LNCaP clone FGC (cell line): ENCODE results near the gene TBL1XR1.

ENCODE experiments used
- DNase-seq: peaks from one replicate; pipeline ENCODE4 v3.0.0-alpha.2; 2011; ENCODE audit warnings: low read depth
- H3K4me3 ChIP-seq: 2 replicates; pipeline ENCODE4 v1.5.1; 2011; ENCODE audit warnings: mild to moderate bottlenecking, low read depth, low read length, control low read depth
- TF ChIP-seq, protein P1 (sequence below): IDR thresholded peaks from 2 replicates; pipeline ENCODE4 v1.5.1; 2012; ENCODE audit warnings: mild to moderate bottlenecking; ENCODE audit not compliant: control insufficient read depth, insufficient read depth; ENCODE audit errors: extremely low read depth

The TBL1XR1 gene

GRCh38 chr3:177197041-177197726 lies at the start of gene TBL1XR1:
Gene TBL1XR1, minus strand, starts transcription at chr3:177197482. Its CDS starts 132,505 bp downstream, at chr3:177064977.
- H3K4me3 ChIP-seq = peak within 1 kb of the TSS; percentile 93
- TF ChIP-seq, protein P1, sequence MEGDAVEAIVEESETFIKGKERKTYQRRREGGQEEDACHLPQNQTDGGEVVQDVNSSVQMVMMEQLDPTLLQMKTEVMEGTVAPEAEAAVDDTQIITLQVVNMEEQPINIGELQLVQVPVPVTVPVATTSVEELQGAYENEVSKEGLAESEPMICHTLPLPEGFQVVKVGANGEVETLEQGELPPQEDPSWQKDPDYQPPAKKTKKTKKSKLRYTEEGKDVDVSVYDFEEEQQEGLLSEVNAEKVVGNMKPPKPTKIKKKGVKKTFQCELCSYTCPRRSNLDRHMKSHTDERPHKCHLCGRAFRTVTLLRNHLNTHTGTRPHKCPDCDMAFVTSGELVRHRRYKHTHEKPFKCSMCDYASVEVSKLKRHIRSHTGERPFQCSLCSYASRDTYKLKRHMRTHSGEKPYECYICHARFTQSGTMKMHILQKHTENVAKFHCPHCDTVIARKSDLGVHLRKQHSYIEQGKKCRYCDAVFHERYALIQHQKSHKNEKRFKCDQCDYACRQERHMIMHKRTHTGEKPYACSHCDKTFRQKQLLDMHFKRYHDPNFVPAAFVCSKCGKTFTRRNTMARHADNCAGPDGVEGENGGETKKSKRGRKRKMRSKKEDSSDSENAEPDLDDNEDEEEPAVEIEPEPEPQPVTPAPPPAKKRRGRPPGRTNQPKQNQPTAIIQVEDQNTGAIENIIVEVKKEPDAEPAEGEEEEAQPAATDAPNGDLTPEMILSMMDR = no peak
- DNase-seq = peak; percentile 76

DNA sequence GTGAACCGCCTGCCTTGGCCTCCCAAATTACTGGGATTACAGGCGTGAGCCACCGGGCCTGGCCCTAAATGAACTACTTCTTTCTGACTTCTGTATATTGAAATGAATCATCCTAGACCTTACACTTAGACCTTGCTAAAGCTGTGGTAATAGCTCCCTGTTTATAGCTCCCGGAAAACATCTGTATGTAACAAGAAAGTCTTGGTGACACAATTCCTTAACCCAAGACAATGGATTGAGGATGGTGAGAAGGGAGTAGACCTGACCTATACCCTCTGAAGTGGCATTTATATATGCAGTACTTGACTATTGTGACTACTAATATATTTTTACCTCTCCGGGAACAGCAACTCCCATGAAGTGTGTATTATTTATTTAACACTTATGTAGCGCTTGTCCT lies 48.0 kb upstream of the TBL1XR1 start:
- no peak for DNase-seq
- TF ChIP-seq, protein P1 = no peak
- H3K4me3 ChIP-seq = no peak overlapping the region

DNA sequence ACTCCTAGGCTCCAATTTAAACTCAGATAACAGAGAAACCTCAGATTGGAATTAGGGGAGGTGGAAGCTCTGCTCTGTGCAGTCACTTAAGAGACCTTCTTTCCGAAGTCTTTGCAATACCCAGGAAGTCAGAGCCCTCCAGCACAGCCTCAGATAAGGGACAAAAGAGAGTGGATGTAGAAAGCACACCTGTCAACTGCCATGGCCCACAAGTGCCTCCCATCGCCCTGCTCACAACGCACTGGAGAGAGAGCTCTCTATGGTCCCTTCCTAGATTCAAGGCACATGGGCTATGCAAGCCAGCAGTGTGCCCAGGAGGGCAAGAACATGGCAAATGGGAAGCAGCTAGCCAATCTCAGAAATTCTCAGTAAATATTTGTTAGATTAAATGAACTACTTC lies 47.3 kb upstream of the TBL1XR1 start:
- TF ChIP-seq, protein P1 = no peak
- DNase-seq = no peak

DNA sequence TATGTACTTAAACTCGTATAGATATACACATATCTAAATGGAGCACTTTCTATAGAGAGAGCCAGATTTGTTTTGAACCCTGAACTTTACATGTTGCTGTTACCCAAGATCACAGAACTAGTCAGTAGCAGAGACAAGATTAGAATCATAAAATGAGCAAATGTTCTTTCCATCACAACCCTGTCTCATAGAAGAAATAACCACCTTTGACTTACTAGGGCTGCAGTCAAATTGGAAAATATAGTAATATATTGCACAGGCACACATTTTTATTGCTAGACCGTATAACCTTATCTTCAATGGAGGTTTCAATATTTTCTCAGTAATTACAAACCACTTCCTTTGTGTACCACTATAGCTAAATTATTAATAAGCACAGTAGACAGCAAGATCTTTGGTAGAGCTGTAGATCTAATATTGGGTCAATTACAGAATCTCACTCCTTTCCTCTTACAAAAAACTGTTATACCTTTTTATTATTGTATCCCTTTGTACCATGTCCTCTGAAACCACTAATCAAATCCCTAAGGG lies 41.5 kb upstream of the TBL1XR1 start:
- no peak overlapping the region for H3K4me3 ChIP-seq
- TF ChIP-seq, protein P1 = no peak
- DNase-seq = no peak

More for the DNA sequence above, 47.3 kb upstream of the TBL1XR1 start:
- no peak overlapping the region for H3K4me3 ChIP-seq

GRCh38 chr3:177237206-177237605 lies 39.9 kb upstream of the TBL1XR1 start:
- TF ChIP-seq, protein P1 = no peak
- DNase-seq = no peak
- H3K4me3 ChIP-seq = no peak overlapping the region

DNA sequence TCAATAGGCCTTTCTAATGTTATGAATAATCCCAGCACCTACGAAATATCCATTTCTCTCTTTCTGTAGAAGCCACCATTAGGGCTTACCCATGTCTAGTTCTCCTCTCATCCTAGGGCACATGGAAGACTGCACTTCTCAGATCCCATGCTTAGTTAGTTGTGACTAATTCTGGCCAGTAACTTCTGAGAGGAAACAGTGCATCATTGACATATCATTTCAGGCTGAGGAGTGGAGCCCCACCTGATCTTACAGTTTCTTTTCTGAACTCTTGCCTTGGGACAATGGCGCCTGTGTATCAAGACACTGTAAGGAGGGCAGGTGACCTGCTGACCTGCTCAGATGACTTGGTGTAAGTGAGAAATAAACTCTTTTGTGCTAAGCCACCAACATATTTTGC lies 39.4 kb upstream of the TBL1XR1 start:
- DNase-seq = no peak
- TF ChIP-seq, protein P1 = no peak
- no peak overlapping the region for H3K4me3 ChIP-seq

- DNase-seq = no peak
- H3K4me3 ChIP-seq = no peak overlapping the region
- TF ChIP-seq, protein P1 = no peak
Measured at GRCh38 chr3:177234121-177234520, 36.8 kb upstream of the TBL1XR1 start.
